HepG2 (cell line): ENCODE measurements around the gene TMPO. TPM values are rescaled to one million over a fixed set of nuclear protein-coding genes. Genes with fewer than 3 reads are reported as not detected.
A peak's percentile ranks its signal among the peaks of the same experiment; 100 is the strongest.

Experiments
- CAMTA2 ChIP-seq: sonication (generic); formaldehyde crosslinking; IDR thresholded peaks from 2 replicates; pipeline ENCODE4 v1.4.0; 2020; ENCODE audit warnings: mild to moderate bottlenecking, missing genetic modification reagents, borderline replicate concordance
- CREM ChIP-seq, 2 experiments: sonication (generic) in 1 of 2; formaldehyde crosslinking in 1 of 2; IDR thresholded peaks; 2 replicates each; pipeline versions ENCODE4 v1.4.0 to v1.6.1; 2016 to 2020; ENCODE audit warnings: antibody characterized with exemption in 1 of 2, mild to moderate bottlenecking in 1 of 2, missing genetic modification reagents in 1 of 2
- KDM4B ChIP-seq: sonication (generic); formaldehyde crosslinking; IDR thresholded peaks from 2 replicates; pipeline ENCODE4 v1.4.0; 2020; ENCODE audit warnings: missing genetic modification reagents
- NR1H2 ChIP-seq: sonication (generic); formaldehyde crosslinking; IDR thresholded peaks from 2 replicates; pipeline ENCODE4 v1.8.1; 2022; ENCODE audit warnings: low read depth, missing genetic modification reagents, borderline replicate concordance
- POLR2A ChIP-seq, 2 experiments: IDR thresholded peaks; 2 replicates each; pipeline ENCODE4 v1.6.1; 2011; ENCODE audit warnings: low read depth in 2 of 2, low read length in 2 of 2, mild to moderate bottlenecking in 1 of 2, moderate library complexity in 1 of 2; ENCODE audit not compliant: insufficient read depth in 1 of 2
- REPIN1 ChIP-seq: sonication (generic); formaldehyde crosslinking; IDR thresholded peaks from 2 replicates; pipeline ENCODE4 v1.8.0; 2022; ENCODE audit warnings: missing genetic modification reagents, low read depth, mild to moderate bottlenecking, borderline replicate concordance
- TAF1 ChIP-seq: sonication (generic); formaldehyde crosslinking; IDR thresholded peaks from 2 replicates; pipeline ENCODE4 v1.4.0; 2020; ENCODE audit warnings: missing genetic modification reagents
- XRCC5 ChIP-seq: fragments of 200-400 bp; formaldehyde crosslinking; optimal IDR thresholded peaks from 2 replicates; pipeline ENCODE3; 2017; ENCODE audit warnings: mild to moderate bottlenecking, low read length
- ZBTB20 ChIP-seq: sonication (generic); formaldehyde crosslinking; IDR thresholded peaks from 2 replicates; pipeline ENCODE4 v1.8.1; 2023; ENCODE audit warnings: missing genetic modification reagents, low read depth, mild to moderate bottlenecking, borderline replicate concordance
- ZNF430 ChIP-seq: sonication (generic); formaldehyde crosslinking; IDR thresholded peaks from 2 replicates; pipeline ENCODE4 v1.9.0; 2021; ENCODE audit warnings: mild to moderate bottlenecking, missing genetic modification reagents
- ZNF431 ChIP-seq: sonication (generic); formaldehyde crosslinking; IDR thresholded peaks from 2 replicates; pipeline ENCODE4 v1.9.0; 2022; ENCODE audit warnings: missing genetic modification reagents, low read depth, mild to moderate bottlenecking, borderline replicate concordance
- ZNF704 ChIP-seq: sonication (generic); formaldehyde crosslinking; IDR thresholded peaks from 2 replicates; pipeline ENCODE4 v1.8.1; 2023; ENCODE audit warnings: mild to moderate bottlenecking, inconsistent platforms, moderate library complexity, missing genetic modification reagents, borderline replicate concordance
- polyA plus RNA-seq, 8 experiments: library from polyadenylated mRNA; depleted of rRNA in 3 of 8; stranded (reverse) in 7 of 8; unstranded in 1 of 8; fragments of >200 nt; fragmentation: Illumina TruSeq in 4 of 8; extraction: Trizol in 4 of 8; gene quantifications; 2 replicates each; pipeline versions ENCODE4 v1.2.1 to v1.2.3, GENCODE V29; 2011 to 2016; ENCODE audit warnings: low read depth in 4 of 8, missing spikeins in 1 of 8, mixed read lengths in 1 of 8; ENCODE audit not compliant: insufficient read depth in 1 of 8
- total RNA-seq, 5 experiments: library from RNA; depleted of rRNA; stranded (reverse); fragments of >200 nt; fragmentation: Illumina TruSeq; extraction: Trizol; gene quantifications; 2 replicates each; pipeline ENCODE4 v1.2.3, GENCODE V29; 2016; ENCODE audit warnings: low read depth in 1 of 5
- TF ChIP-seq, protein P1 (sequence below): sonication (generic); formaldehyde crosslinking; IDR thresholded peaks from 2 replicates; pipeline ENCODE4 v1.4.0; 2020; ENCODE audit warnings: missing genetic modification reagents
- TF ChIP-seq, protein P2 (sequence below): sonication (generic); formaldehyde crosslinking; IDR thresholded peaks from 2 replicates; pipeline ENCODE4 v1.4.0; 2020; ENCODE audit warnings: mild to moderate bottlenecking, missing genetic modification reagents

TMPO gene
- total and polyA plus RNA-seq, 2 of the 13 experiments (the other 11 are each of a cell fraction or from before 2014, with no cell fraction given), result 24.2 to 167 TPM

GRCh38 chr12:98490501-98491453, 24.6 kb upstream of the TMPO start (continued):
- TF ChIP-seq ZBTB20 (CRISPR knock-in tag), result peak; percentile 51; the same call in 1 of the 2 replicates
- TF ChIP-seq XRCC5, result peak; percentile 94
- TF ChIP-seq, protein P1, sequence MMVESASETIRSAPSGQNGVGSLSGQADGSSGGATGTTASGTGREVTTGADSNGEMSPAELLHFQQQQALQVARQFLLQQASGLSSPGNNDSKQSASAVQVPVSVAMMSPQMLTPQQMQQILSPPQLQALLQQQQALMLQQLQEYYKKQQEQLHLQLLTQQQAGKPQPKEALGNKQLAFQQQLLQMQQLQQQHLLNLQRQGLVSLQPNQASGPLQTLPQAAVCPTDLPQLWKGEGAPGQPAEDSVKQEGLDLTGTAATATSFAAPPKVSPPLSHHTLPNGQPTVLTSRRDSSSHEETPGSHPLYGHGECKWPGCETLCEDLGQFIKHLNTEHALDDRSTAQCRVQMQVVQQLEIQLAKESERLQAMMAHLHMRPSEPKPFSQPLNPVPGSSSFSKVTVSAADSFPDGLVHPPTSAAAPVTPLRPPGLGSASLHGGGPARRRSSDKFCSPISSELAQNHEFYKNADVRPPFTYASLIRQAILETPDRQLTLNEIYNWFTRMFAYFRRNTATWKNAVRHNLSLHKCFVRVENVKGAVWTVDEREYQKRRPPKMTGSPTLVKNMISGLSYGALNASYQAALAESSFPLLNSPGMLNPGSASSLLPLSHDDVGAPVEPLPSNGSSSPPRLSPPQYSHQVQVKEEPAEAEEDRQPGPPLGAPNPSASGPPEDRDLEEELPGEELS (CRISPR knock-in tag), result peak; percentile 86
- peak; percentile 54; a peak in 1 of 4 replicates for TF ChIP-seq POLR2A (IDR thresholded peaks at IDR 0.05; ENCODE audit: insufficient read depth in 1 of 2, low read depth in 2 of 2, low read length in 2 of 2)
- 0 out of 2 replicates have a peak, but pooled peaks have one; percentile 47 for TF ChIP-seq KDM4B (CRISPR knock-in tag)
- no peak for TF ChIP-seq NR1H2 (CRISPR knock-in tag)
- no peak for TF ChIP-seq CREM (IDR thresholded peaks at IDR 0.05)
- TF ChIP-seq CREM (CRISPR knock-in tag; IDR thresholded peaks at IDR 0.05), result no peak
- peak; percentile 6; the same call in 1 of the 2 replicates for TF ChIP-seq ZNF704 (CRISPR knock-in tag)
- no peak for TF ChIP-seq CAMTA2
- TF ChIP-seq ZNF431 (CRISPR knock-in tag), result no peak
- TF ChIP-seq ZNF430, result peak; percentile 66; the same call in 1 of the 2 replicates
- TF ChIP-seq TAF1 (CRISPR knock-in tag), result peak; percentile 36; the same call in 1 of the 2 replicates
- peak; percentile 78; the same call in 1 of the 2 replicates for TF ChIP-seq REPIN1 (CRISPR knock-in tag)
- TF ChIP-seq, protein P2, sequence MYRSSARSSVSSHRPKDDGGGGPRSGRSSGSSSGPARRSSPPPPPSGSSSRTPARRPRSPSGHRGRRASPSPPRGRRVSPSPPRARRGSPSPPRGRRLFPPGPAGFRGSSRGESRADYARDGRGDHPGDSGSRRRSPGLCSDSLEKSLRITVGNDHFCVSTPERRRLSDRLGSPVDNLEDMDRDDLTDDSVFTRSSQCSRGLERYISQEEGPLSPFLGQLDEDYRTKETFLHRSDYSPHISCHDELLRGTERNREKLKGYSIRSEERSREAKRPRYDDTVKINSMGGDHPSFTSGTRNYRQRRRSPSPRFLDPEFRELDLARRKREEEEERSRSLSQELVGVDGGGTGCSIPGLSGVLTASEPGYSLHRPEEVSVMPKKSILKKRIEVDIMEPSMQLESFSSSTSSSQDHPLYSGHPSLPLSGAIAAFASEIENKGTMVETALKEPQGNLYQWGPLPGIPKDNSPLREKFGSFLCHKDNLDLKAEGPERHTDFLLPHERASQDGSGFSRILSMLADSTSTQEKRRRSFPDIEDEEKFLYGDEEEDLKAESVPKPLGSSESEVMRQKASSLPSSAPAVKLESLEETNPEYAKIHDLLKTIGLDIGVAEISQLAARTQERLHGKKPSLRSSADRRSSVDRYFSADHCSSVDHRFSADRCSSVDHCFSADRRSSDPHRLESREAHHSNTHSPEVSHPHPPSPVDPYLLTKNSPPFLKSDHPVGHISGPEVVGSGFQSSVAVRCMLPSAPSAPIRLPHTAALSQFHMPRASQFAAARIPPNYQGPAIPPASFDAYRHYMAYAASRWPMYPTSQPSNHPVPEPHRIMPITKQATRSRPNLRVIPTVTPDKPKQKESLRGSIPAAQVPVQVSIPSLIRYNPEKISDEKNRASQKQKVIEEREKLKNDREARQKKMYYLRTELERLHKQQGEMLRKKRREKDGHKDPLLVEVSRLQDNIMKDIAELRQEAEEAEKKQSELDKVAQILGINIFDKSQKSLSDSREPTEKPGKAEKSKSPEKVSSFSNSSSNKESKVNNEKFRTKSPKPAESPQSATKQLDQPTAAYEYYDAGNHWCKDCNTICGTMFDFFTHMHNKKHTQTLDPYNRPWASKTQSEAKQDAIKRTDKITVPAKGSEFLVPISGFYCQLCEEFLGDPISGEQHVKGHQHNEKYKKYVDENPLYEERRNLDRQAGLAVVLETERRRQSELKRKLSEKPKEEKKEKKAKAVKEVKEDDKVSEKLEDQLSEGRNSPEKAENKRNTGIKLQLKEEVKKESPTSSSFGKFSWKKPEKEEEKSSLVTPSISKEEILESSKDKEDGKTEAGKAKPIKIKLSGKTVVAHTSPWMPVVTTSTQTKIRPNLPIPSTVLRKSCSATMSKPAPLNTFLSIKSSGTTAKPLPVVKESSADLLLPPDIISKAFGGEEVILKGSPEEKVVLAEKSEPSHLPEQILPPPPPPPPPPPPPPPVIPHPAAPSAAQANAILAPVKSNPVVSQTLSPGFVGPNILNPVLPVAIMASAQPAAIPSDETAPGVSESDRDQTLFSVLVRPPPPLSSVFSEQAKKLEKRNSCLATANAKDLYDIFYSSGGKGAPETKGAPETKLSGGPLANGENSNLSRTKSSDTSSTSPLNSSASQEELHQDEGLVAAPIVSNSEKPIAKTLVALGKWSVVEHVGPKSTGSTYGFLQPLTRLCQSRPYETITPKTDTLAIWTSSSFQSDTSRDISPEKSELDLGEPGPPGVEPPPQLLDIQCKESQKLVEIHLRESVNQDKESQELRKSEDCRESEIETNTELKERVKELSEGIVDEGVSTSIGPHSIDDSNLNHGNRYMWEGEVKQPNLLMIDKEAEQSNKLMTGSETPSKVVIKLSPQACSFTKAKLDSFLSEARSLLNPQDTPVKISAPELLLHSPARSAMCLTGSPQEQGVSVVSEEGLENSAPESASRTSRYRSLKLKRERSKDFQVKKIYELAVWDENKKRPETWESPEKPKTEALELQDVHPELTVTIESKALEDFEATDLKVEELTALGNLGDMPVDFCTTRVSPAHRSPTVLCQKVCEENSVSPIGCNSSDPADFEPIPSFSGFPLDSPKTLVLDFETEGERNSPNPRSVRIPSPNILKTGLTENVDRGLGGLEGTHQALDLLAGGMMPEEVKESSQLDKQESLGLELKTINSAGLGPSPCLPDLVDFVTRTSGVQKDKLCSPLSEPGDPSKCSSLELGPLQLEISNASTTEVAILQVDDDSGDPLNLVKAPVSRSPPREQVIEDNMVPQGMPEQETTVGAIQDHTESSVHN (CRISPR knock-in tag), result no peak
